Natural killer cell (primary cell): Measurements from ENCODE around the gene HOXD9. TPM values are rescaled to one million over a fixed set of nuclear protein-coding genes. Genes with fewer than 3 reads are reported as not detected.
A peak's percentile ranks its signal among the peaks of the same experiment; 100 is the strongest.

Experiments
- ATAC-seq, 3 donors: fragments of 150-1000 bp in 2 of 3; fragments of 200-7000 bp in 1 of 3; cut with Tn5 transposase; 1 replicate in 1 of 3; 2 replicates in 2 of 3; pipeline ENCODE4 v1.10.0; 2021; ENCODE audit warnings: mild to moderate bottlenecking in 2 of 3, moderate library complexity in 2 of 3
- DNase-seq, 2 donors: peaks; one replicate each; pipeline versions ENCODE4 v3.0.0 to v3.0.0-alpha.2; 2013 to 2021; ENCODE audit warnings: mixed read lengths in 1 of 2
- H3K27ac ChIP-seq: one replicate; pipeline ENCODE4 v1.5.1; 2013; ENCODE audit warnings: mild to moderate bottlenecking, low read length
- H3K27me3 ChIP-seq: one replicate; pipeline ENCODE4 v1.6.1; 2013; ENCODE audit warnings: low read length; ENCODE audit not compliant: control insufficient read depth, insufficient read depth
- H3K36me3 ChIP-seq: one replicate; pipeline ENCODE4 v1.6.1; 2013; ENCODE audit warnings: low read length; ENCODE audit not compliant: control insufficient read depth, insufficient read depth
- H3K4me1 ChIP-seq: one replicate; pipeline ENCODE4 v1.6.1; 2013; ENCODE audit warnings: low read length; ENCODE audit not compliant: control insufficient read depth, insufficient read depth
- H3K4me3 ChIP-seq: one replicate; pipeline ENCODE4 v1.5.1; 2013; ENCODE audit warnings: low read length
- H3K9me3 ChIP-seq: one replicate; pipeline ENCODE4 v1.6.1; 2013; ENCODE audit warnings: low read length; ENCODE audit not compliant: control insufficient read depth, insufficient read depth
- H3K27ac Mint-ChIP-seq, 2 donors: one replicate each; pipeline ENCODE4 v1.8.0; 2022; ENCODE audit warnings: mild to moderate bottlenecking in 2 of 2, mixed read lengths in 2 of 2, moderate library complexity in 1 of 2
- H3K27me3 Mint-ChIP-seq, 2 donors: one replicate each; pipeline ENCODE4 v1.8.0; 2022; ENCODE audit warnings: low read depth in 2 of 2, mixed read lengths in 2 of 2
- H3K36me3 Mint-ChIP-seq: one replicate; pipeline ENCODE4 v1.8.0; 2022; ENCODE audit warnings: mixed read lengths
- H3K4me1 Mint-ChIP-seq, 2 donors: one replicate each; pipeline ENCODE4 v1.8.0; 2022; ENCODE audit warnings: mixed read lengths in 2 of 2
- H3K4me3 Mint-ChIP-seq: one replicate; pipeline ENCODE4 v1.8.0; 2022; ENCODE audit warnings: mild to moderate bottlenecking, moderate library complexity, mixed read lengths
- H3K9me3 Mint-ChIP-seq, 2 donors: one replicate each; pipeline ENCODE4 v1.8.0; 2022; ENCODE audit warnings: mixed read lengths in 2 of 2
- WGBS: methylation state at CpG from one replicate; pipeline ENCODE4 v1.1.7; 2013; ENCODE audit warnings: missing lambda C conversion rate; ENCODE audit not compliant: insufficient coverage; 5-methylcytosine and 5-hydroxymethylcytosine counted together
- intact Hi-C: fragments of 100-400 bp; cut with micrococcal nuclease; formaldehyde crosslinking; loops from one replicate; pipeline ENCODE4 v1.14.2; 2022
- total RNA-seq, 4 donors: library from RNA; stranded (reverse); fragments of 120-200 nt in 1 of 4; gene quantifications; one replicate each; pipeline versions ENCODE4 v1.2.3 to v1.2.4, GENCODE V29; 2013 to 2022
- TF ChIP-seq, protein P1 (sequence below): fragments of 200-600 bp; IDR thresholded peaks from one replicate; pipeline ENCODE4 v1.8.0; 2022; ENCODE audit warnings: antibody characterized with exemption

The HOXD9 gene
- total RNA-seq, 3 donors from 2014 or later (not counting 1 experiment from before 2014, with no cell fraction given) = not detected

DNA sequence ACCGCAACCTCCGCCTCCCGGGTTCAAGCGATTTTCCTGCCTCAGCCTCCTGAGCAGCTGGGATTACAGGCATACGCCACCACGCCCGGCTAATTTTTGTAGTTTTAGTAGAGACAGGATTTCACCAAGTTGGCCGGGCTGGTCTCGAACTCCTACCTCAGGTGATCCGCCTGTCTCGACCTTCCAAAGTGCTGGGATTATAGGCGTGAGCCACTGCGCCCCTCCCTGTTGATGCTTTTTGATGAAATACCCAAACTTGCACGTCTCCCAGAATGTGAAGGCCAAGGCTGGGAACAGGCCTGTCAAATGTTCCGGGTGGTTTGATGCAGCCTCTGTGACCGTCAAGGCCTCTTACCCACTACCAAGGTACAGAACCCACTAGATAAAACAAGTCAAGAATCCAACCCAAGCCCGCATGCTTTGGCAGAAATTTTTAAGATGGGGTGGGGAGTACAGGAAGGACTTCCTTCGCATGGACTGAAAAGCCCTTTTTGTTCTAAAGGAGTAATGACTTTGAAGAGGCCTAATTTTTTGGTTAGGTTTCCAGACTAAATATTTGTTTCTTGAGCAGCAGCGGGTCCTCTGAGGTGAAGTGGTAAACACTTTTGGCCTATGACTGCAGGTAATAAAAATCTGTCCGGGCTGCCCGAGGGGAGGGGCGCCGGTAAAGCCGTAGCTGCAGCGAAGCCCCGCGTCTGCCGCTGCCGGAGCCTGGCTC is 35.0 kb upstream of the HOXD9 start:
- no peak overlapping the region for H3K27ac ChIP-seq
- Mint-ChIP-seq H3K4me3 (peak overlapping the region; percentile 65), H3K9me3 (peaks cover 3 to 5% of the 10 kb centered on the region in 2 donors), H3K36me3 (peaks cover 17% of the 10 kb centered on the region), H3K27ac (no peak overlapping the region), H3K27me3 (peaks cover 77 to 93% of the 10 kb centered on the region in 2 donors), H3K4me1 (peaks cover 15 to 19% of the 10 kb centered on the region in 2 donors)
- intact Hi-C loops = loop anchor here (5.0 kb wide), 1 partner anchor 35 kb away; the partner anchor contains the start of gene HOXD9
- peaks cover 38% of the 10 kb centered on the region for H3K9me3 ChIP-seq
- H3K4me3 ChIP-seq = no peak overlapping the region
- H3K36me3 ChIP-seq = no peaks in the 10 kb centered on the region
- ATAC-seq = no peak
- WGBS = 22% methylated on average over 28 of the region's 29 CpGs
- TF ChIP-seq, protein P1, sequence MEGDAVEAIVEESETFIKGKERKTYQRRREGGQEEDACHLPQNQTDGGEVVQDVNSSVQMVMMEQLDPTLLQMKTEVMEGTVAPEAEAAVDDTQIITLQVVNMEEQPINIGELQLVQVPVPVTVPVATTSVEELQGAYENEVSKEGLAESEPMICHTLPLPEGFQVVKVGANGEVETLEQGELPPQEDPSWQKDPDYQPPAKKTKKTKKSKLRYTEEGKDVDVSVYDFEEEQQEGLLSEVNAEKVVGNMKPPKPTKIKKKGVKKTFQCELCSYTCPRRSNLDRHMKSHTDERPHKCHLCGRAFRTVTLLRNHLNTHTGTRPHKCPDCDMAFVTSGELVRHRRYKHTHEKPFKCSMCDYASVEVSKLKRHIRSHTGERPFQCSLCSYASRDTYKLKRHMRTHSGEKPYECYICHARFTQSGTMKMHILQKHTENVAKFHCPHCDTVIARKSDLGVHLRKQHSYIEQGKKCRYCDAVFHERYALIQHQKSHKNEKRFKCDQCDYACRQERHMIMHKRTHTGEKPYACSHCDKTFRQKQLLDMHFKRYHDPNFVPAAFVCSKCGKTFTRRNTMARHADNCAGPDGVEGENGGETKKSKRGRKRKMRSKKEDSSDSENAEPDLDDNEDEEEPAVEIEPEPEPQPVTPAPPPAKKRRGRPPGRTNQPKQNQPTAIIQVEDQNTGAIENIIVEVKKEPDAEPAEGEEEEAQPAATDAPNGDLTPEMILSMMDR = no peak
- no peak for DNase-seq
- peaks cover 8% of the 10 kb centered on the region for H3K4me1 ChIP-seq
- H3K27me3 ChIP-seq = peaks cover 93% of the 10 kb centered on the region

- Histone ChIP-seq H3K9me3 (peaks cover 30% of the 10 kb centered on the region), H3K36me3 (no peaks in the 10 kb centered on the region), H3K4me1 (peaks cover 12% of the 10 kb centered on the region), H3K27ac (no peak overlapping the region), H3K4me3 (no peak overlapping the region), H3K27me3 (peaks cover 88% of the 10 kb centered on the region)
- Mint-ChIP-seq H3K27ac (no peak overlapping the region), H3K36me3 (peaks cover 17% of the 10 kb centered on the region), H3K4me1 (peaks cover 15 to 24% of the 10 kb centered on the region in 2 donors), H3K27me3 (peaks cover 73 to 87% of the 10 kb centered on the region in 2 donors), H3K9me3 (peaks cover 3 to 5% of the 10 kb centered on the region in 2 donors), H3K4me3 (peak overlapping the region; percentile 65)
- DNase-seq = peak in 1 of 2 donors; percentile 48
- TF ChIP-seq, protein P1 = no peak
- WGBS = 5% methylated on average over 47 of the region's 49 CpGs
- intact Hi-C loops = loop anchor here (5.0 kb wide), 1 partner anchor 34 kb away; the partner anchor contains the start of gene HOXD9
- ATAC-seq = peak in 2 of 3 donors; percentile 48 to 50
Measured at GRCh38 chr2:176088048-176088936, 34.2 kb upstream of the HOXD9 start.

DNA sequence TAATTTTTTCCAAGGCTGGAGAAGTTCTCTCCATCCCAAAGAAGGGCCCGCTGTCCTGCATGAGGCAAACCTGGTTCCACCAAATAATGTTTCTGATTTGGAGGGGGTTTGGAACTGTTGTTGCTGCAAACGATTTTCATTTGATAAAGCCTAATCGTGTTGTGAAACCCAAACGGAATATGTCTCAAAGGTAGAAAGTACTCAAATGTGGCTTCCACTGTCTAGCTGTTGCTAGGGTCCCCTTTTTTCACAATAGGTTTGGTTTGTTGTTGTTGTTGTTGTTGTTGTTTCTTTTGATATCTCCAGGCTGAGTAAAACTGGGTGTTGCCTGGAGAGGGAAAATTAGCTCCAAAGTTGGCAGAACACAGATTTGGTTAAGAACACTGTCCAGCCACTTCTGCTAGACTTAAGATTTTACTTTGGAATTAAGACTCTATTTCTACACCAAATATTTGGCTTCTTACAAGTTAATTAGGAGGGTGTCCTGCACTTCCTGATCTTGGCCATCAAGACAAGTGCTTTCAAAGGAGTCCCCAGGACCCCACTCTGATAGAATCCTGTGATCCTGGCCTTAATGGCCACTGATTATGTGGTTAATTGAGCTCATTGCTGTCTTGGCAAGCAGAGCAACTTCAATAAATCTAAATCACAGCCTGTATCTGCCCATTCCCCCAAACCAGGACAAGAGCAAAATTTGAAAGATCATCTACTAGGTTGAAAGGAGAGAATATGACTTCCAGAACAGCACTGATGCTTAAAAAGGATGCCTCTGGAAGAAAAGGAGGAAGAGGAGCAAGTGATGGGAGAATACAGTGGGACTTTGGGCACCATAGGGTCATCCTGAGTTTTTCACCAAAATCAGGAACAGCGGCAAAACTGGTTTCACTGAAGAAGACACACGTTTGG is 33.3 kb upstream of the HOXD9 start:
- WGBS = 9% methylated on average over 6 of the region's 6 CpGs
- H3K4me1 ChIP-seq = peaks cover 14% of the 10 kb centered on the region
- no peaks in the 10 kb centered on the region for H3K36me3 ChIP-seq
- TF ChIP-seq, protein P1 = no peak
- DNase-seq (no peak), ATAC-seq (no peak)
- H3K27ac ChIP-seq = no peak overlapping the region
- peaks cover 21% of the 10 kb centered on the region for H3K9me3 ChIP-seq
- peaks cover 88% of the 10 kb centered on the region for H3K27me3 ChIP-seq
- H3K9me3 Mint-ChIP-seq = peaks cover 0 to 3% of the 10 kb centered on the region in 2 donors
- peaks cover 17% of the 10 kb centered on the region for H3K36me3 Mint-ChIP-seq
- no peak overlapping the region for H3K4me3 Mint-ChIP-seq
- H3K27me3 Mint-ChIP-seq = peaks cover 74 to 87% of the 10 kb centered on the region in 2 donors
- intact Hi-C loops = loop anchor here (5.0 kb wide), 1 partner anchor 33 kb away; the partner anchor contains the start of gene HOXD9
- H3K27ac Mint-ChIP-seq = no peak overlapping the region
- no peak overlapping the region for H3K4me3 ChIP-seq
- H3K4me1 Mint-ChIP-seq = peaks cover 8 to 25% of the 10 kb centered on the region in 2 donors
